ENCODE data around the gene ATP1A4. TPM values are rescaled to one million over a fixed set of nuclear protein-coding genes. Genes with fewer than 3 reads are reported as not detected.

ATP1A4 gene
- total and polyA plus RNA-seq, 2 of the 8 experiments (the other 6 are each of a cell fraction or from before 2014, with no cell fraction given), result 0.48 to 0.61 TPM

DNA sequence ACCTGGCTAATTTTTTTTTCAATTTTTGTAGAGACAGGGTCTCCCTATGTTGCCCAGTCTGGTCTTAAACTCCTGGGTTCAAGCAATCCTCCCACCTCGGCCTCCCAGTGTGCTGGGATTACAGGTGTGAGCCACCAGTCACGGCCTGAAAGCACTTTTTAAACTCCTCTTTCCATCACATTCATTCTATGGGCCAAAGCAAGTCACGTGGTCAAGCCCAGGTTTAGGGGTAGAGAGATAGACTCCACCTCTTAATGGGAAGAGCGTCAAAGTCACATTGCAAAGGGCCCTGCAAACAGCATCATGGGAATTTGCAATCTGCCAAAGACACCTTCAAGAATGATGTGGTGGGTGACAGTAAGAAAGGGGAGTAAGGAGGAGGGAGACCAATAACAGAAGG lies 7.1 kb downstream of the ATP1A4 start:
- no peak overlapping the region for H2AK5ac ChIP-seq (ENCODE audit: low read depth, low read length)
- H2BK5ac ChIP-seq (ENCODE audit: low read depth, low read length), result no peak overlapping the region
- 91% methylated on average over 4 of the region's 4 CpGs; no CpG with 5 or more reads in 1 of the 2 experiments for WGBS, 2 experiments (ENCODE audit: extremely low coverage in 1 of 2, insufficient coverage in 1 of 2, insufficient read length in 1 of 2, insufficient replicate concordance in 2 of 2, low coverage in 1 of 2, low lambda C conversion rate in 2 of 2, missing lambda C conversion rate in 1 of 2)
- H2AFZ ChIP-seq (ENCODE audit: low read length), result no peak overlapping the region
- H3K14ac ChIP-seq (ENCODE audit: insufficient read length), result no peak overlapping the region
- no peak overlapping the region for H3K18ac ChIP-seq (ENCODE audit: extremely low read depth, low read length)
- H3K23ac ChIP-seq (ENCODE audit: insufficient read length), result no peak overlapping the region
- no peak overlapping the region for H3K9ac ChIP-seq (replicated peaks in 1 of 4; ENCODE audit: extremely low read depth in 1 of 4, low read depth in 3 of 4, low read length in 3 of 4)
- ChIA-PET CTCF (ENCODE audit: partially characterized antibody) (interaction anchor here (0.6 to 18.4 kb wide), 10 partner anchors 9 to 134 kb away, joined by 3 to 257 read pairs (median 8); partner anchors contain the start of genes CASQ1 and PEA15), POLR2A (ENCODE audit: partially characterized antibody) (interaction anchor here (1.2 to 1.4 kb wide), 2 partner anchors 11 to 20 kb away, joined by 4 to 6 read pairs; no protein-coding TSS in a partner anchor)
- TF ChIP-seq HDAC2 (IDR thresholded peaks at IDR 0.05; ENCODE audit: borderline replicate concordance in 1 of 2, low read depth in 2 of 2, low read length in 2 of 2), result no peak
- H2BK20ac ChIP-seq (ENCODE audit: low read length), result no peak overlapping the region
- H3K4ac ChIP-seq (replicated peaks; ENCODE audit: insufficient read length, low read depth, low read length), result no peak overlapping the region
- H3K56ac ChIP-seq (replicated peaks; ENCODE audit: insufficient read length, low read depth, low read length), result no peak overlapping the region
- no peaks in the 10 kb centered on the region for H3K79me1 ChIP-seq (ENCODE audit: low read depth, low read length)
- no peak overlapping the region for H3K4me3 ChIP-seq (ENCODE audit: extremely low read depth in 1 of 4, insufficient read depth in 2 of 4, low read depth in 3 of 4, low read length in 4 of 4)
- peaks cover 0 to 2% (median 0%) of the 10 kb centered on the region in 4 experiments; a peak in 2 of 7 replicates for H3K4me1 ChIP-seq (replicated peaks in 1 of 4; ENCODE audit: control insufficient read depth in 3 of 4, insufficient read depth in 4 of 4, low read length in 3 of 4)
- H3K27ac ChIP-seq (ENCODE audit: low read depth, low read length), result no peak overlapping the region
- H4K20me1 ChIP-seq (replicated peaks in 1 of 2; ENCODE audit: control insufficient read depth in 1 of 2, insufficient read depth in 2 of 2, low read length in 2 of 2), result no peaks in the 10 kb centered on the region
- H4K91ac ChIP-seq (replicated peaks; ENCODE audit: insufficient read length, low read length), result no peak overlapping the region
- DNase-seq (ENCODE audit: low read depth in 1 of 2, low spot score in 2 of 2), result no peak
- no peaks in the 10 kb centered on the region; a peak in 1 of 7 replicates for H3K27me3 ChIP-seq (replicated peaks in 1 of 4; ENCODE audit: control insufficient read depth in 3 of 4, extremely low read depth in 1 of 4, insufficient read depth in 3 of 4, low read length in 3 of 4)
- H4K5ac ChIP-seq (ENCODE audit: insufficient read length, low read depth, low read length), result no peak overlapping the region
- H4K8ac ChIP-seq (ENCODE audit: extremely low read depth, insufficient read depth, low read length), result no peak overlapping the region
- H2BK120ac ChIP-seq (replicated peaks; ENCODE audit: low read depth, low read length), result no peak overlapping the region
- FAIRE-seq, result no peak
- no peak overlapping the region for H2BK15ac ChIP-seq (ENCODE audit: low read length)
- no peak overlapping the region for H3K4me2 ChIP-seq (ENCODE audit: insufficient read depth in 1 of 2, low read depth in 2 of 2, low read length in 2 of 2)
- H3K36me3 ChIP-seq (ENCODE audit: control insufficient read depth in 2 of 4, insufficient read depth in 4 of 4, low read length in 3 of 4), result no peaks in the 10 kb centered on the region
- H3K79me2 ChIP-seq (ENCODE audit: control insufficient read depth in 1 of 2, insufficient read depth in 2 of 2, low read length in 2 of 2), result no peaks in the 10 kb centered on the region
- no peaks in the 10 kb centered on the region for H3K9me3 ChIP-seq (ENCODE audit: insufficient read depth in 2 of 2, low read depth in 1 of 2, low read length in 1 of 2)
- no peaks in the 10 kb centered on the region for H3K23me2 ChIP-seq (ENCODE audit: low read depth, low read length)
- no peak overlapping the region for H2BK12ac ChIP-seq (ENCODE audit: low read depth, low read length)
